ENCODE data around the gene EPHA1.

Gene EPHA1

GRCh38 chr7:143396625-143397556 lies 11.8 kb downstream of the EPHA1 start:
- POLR2A ChIA-PET = interaction anchor here (0.6 to 1.1 kb wide), 4 partner anchors 9 to 107 kb away, joined by 3 to 11 read pairs (median 3); no protein-coding TSS in a partner anchor
- Histone ChIP-seq H3K4me3 (ENCODE audit: low read depth, low read length) (no peak overlapping the region), H3K4me1 (ENCODE audit: control insufficient read depth, insufficient read depth, low read length) (no peaks in the 10 kb centered on the region), H3K27ac (ENCODE audit: extremely low read depth, low read depth, low read length) (no peak overlapping the region), H3K9me3 (ENCODE audit: control insufficient read depth, insufficient read depth, low read depth, low read length) (no peaks in the 10 kb centered on the region), H3K36me3 (ENCODE audit: control insufficient read depth in 2 of 2, insufficient read depth in 1 of 2, low read length in 2 of 2) (peaks cover 0 to 8% of the 10 kb centered on the region in 2 experiments; a peak in 1 of 3 replicates)
- CTCF ChIA-PET = no interaction called here
- no peak for TF ChIP-seq GLI4 (tag by site-specific recombination; IDR thresholded peaks at IDR 0.05)

GRCh38 chr7:143396182-143396581 lies 12.5 kb downstream of the EPHA1 start:
- no peak overlapping the region for H3K4me3 ChIP-seq (ENCODE audit: low read depth, low read length)
- no peaks in the 10 kb centered on the region for H3K4me1 ChIP-seq (ENCODE audit: control insufficient read depth, insufficient read depth, low read length)
- H3K9me3 ChIP-seq (ENCODE audit: control insufficient read depth, insufficient read depth, low read depth, low read length) = no peaks in the 10 kb centered on the region
- TF ChIP-seq ZNF701 (tag by site-specific recombination; IDR thresholded peaks at IDR 0.05) (no peak), ZNF16 (tag by site-specific recombination; IDR thresholded peaks at IDR 0.05; ENCODE audit: low read depth) (no peak), ZNF600 (tag by site-specific recombination; IDR thresholded peaks at IDR 0.05) (no peak), ZNF426 (tag by site-specific recombination; IDR thresholded peaks at IDR 0.05) (no peak), ZBTB10 (tag by site-specific recombination; IDR thresholded peaks at IDR 0.05) (no peak), ZNF624 (tag by site-specific recombination; IDR thresholded peaks at IDR 0.05) (no peak), ZBTB21 (tag by site-specific recombination; IDR thresholded peaks at IDR 0.05) (no peak), ZEB2 (tag by site-specific recombination; IDR thresholded peaks at IDR 0.05) (no peak), PRDM4 (tag by site-specific recombination; IDR thresholded peaks at IDR 0.05) (no peak), ZNF610 (tag by site-specific recombination; IDR thresholded peaks at IDR 0.05; ENCODE audit: borderline replicate concordance) (no peak), HOXA7 (CRISPR knock-in tag; IDR thresholded peaks at IDR 0.05; ENCODE audit: borderline replicate concordance) (no peak), ZNF324 (tag by site-specific recombination; IDR thresholded peaks at IDR 0.05) (no peak), ZNF623 (tag by site-specific recombination; IDR thresholded peaks at IDR 0.05) (no peak), ZNF664 (tag by site-specific recombination; IDR thresholded peaks at IDR 0.05) (no peak), ZBTB8A (tag by site-specific recombination; IDR thresholded peaks at IDR 0.05) (no peak), PRDM6 (tag by site-specific recombination; IDR thresholded peaks at IDR 0.05) (no peak), ZFP3 (tag by site-specific recombination; IDR thresholded peaks at IDR 0.05; ENCODE audit: low read depth) (no peak), ZNF48 (tag by site-specific recombination; IDR thresholded peaks at IDR 0.05) (no peak), ZBTB1 (tag by site-specific recombination; IDR thresholded peaks at IDR 0.05) (no peak), ZNF391 (tag by site-specific recombination; IDR thresholded peaks at IDR 0.05; ENCODE audit: borderline replicate concordance, low read depth) (no peak)
- peaks cover 0 to 15% of the 10 kb centered on the region in 2 experiments; a peak in 1 of 3 replicates for H3K36me3 ChIP-seq (ENCODE audit: control insufficient read depth in 2 of 2, insufficient read depth in 1 of 2, low read length in 2 of 2)
- ChIA-PET CTCF (interaction anchor here (0.5 to 1.0 kb wide), 3 partner anchors 11 to 394 kb away, joined by 3 read pairs; no protein-coding TSS in a partner anchor), POLR2A (interaction anchor here (0.9 to 1.1 kb wide), 3 partner anchors 9 to 14 kb away, joined by 3 read pairs; no protein-coding TSS in a partner anchor)
- H3K27ac ChIP-seq (ENCODE audit: extremely low read depth, low read depth, low read length) = no peak overlapping the region

All from HEK293 (cell line).